ENCODE data around the gene SLC27A5.

Gene SLC27A5

DNA sequence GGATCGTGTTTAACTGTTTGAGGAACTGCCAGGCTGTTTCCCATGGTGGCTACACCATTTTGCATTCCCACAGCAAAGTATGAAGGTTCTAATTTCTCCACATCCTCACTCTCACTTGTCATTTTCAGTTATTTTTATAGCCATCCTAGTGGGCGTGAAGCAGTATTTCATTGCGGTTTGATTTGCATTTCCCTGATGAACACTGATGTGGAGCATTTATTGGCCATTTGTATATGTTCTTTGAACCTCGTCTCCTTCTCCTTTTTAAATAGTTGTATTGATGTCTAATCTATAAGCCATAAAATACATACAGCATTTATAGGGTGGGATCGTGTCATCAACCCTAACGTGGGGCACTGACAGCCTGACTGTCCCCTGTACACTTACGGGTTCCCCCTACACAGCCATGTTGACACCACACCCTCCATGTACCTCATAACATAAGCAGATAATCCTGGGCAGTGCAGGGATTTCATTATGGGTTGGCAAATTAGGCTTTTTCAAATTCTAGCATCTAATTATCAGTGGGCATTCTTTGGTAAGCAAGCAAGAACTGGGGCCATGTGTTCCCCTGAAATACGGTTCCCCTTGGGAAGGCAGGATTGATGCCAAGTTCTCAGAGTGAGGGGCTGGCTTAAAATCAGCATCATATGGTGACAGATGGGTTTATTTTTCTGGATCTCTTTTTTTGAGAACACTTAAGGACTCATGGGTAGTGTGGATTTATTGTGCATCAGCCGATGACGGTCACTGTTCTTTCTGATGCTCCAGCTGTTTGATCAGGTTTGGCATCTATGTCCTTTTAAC, 19.4 kb upstream of the SLC27A5 start:
- H2AFZ ChIP-seq (ENCODE audit: low read depth, low read length), result no peak overlapping the region
- no peak overlapping the region for H2BK12ac ChIP-seq (ENCODE audit: low read length in 2 of 2)
- H2BK120ac ChIP-seq (ENCODE audit: low read depth, low read length), result no peak overlapping the region
- no peak overlapping the region for H3K4ac ChIP-seq (ENCODE audit: low read depth in 1 of 2, low read length in 2 of 2)
- H3K23ac ChIP-seq (ENCODE audit: low read length in 2 of 2), result no peak overlapping the region
- H3K79me1 ChIP-seq (replicated peaks; ENCODE audit: low read length, poor library complexity, severe bottlenecking), result no peaks in the 10 kb centered on the region
- H3K14ac ChIP-seq (ENCODE audit: low read length in 2 of 2), result no peak overlapping the region
- H2AK5ac ChIP-seq (ENCODE audit: low read length, severe bottlenecking), result no peak overlapping the region
- no peaks in the 10 kb centered on the region for H3K36me3 ChIP-seq (ENCODE audit: control insufficient read depth in 1 of 2, insufficient read depth in 2 of 2, low read depth in 1 of 2, low read length in 2 of 2)
- H3K9ac ChIP-seq (ENCODE audit: low read length), result no peak overlapping the region
- H3K9me3 ChIP-seq (ENCODE audit: control insufficient read depth, low read length), result no peaks in the 10 kb centered on the region
- H2BK15ac ChIP-seq (ENCODE audit: low read depth, poor library complexity, severe bottlenecking), result no peak overlapping the region
- no peak overlapping the region for H3K4me2 ChIP-seq (ENCODE audit: low read length, poor library complexity, severe bottlenecking)
- no peak for DNase-seq
- H3K4me3 ChIP-seq (ENCODE audit: insufficient read depth in 1 of 2, low read depth in 1 of 2, low read length in 2 of 2), result no peak overlapping the region
- no peaks in the 10 kb centered on the region for H3K4me1 ChIP-seq (ENCODE audit: control insufficient read depth, insufficient read depth, low read depth, low read length)
- no peak overlapping the region for H3K18ac ChIP-seq (ENCODE audit: low read depth in 1 of 2, low read length in 2 of 2)
- H3K27ac ChIP-seq (ENCODE audit: low read length, poor library complexity, severe bottlenecking), result no peak overlapping the region
- H4K91ac ChIP-seq (ENCODE audit: low read length), result no peak overlapping the region
- H4K8ac ChIP-seq (ENCODE audit: low read length), result no peak overlapping the region
- WGBS, result 85% methylated on average over 7 of the region's 10 CpGs
- H3K27me3 ChIP-seq (ENCODE audit: control insufficient read depth in 1 of 2, insufficient read depth in 1 of 2, low read length in 2 of 2), result peaks cover 13 to 34% of the 10 kb centered on the region in 2 experiments
- H2BK5ac ChIP-seq (ENCODE audit: low read depth, low read length, poor library complexity, severe bottlenecking), result no peak overlapping the region

DNA sequence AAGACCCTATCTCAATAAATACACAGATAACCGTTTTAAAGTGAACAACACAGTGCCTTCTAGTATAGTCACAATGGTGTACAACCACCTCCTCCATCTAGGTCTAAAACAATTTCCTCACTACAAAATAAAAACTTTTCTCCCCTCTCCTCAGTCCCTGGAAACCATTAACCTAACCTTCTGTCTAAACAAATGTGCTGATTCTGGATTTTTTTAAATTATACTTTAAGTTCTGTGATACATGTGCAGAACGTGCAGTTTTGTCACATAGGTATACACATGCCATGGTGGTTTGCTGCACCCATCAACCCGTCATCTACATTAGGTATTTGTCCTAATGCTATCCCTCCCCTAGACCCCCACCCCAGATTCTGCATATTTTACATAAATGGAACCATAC, 17.6 kb upstream of the SLC27A5 start:
- Histone ChIP-seq H2BK120ac (ENCODE audit: low read depth, low read length) (no peak overlapping the region), H3K36me3 (ENCODE audit: control insufficient read depth in 1 of 2, insufficient read depth in 2 of 2, low read depth in 1 of 2, low read length in 2 of 2) (no peaks in the 10 kb centered on the region), H2AK5ac (ENCODE audit: low read length, severe bottlenecking) (no peak overlapping the region), H4K8ac (ENCODE audit: low read length) (no peak overlapping the region), H2BK12ac (ENCODE audit: low read length in 2 of 2) (no peak overlapping the region), H2BK15ac (ENCODE audit: low read depth, poor library complexity, severe bottlenecking) (no peak overlapping the region), H3K27ac (ENCODE audit: low read length, poor library complexity, severe bottlenecking) (no peak overlapping the region), H3K9ac (ENCODE audit: low read length) (no peak overlapping the region), H3K4me2 (ENCODE audit: low read length, poor library complexity, severe bottlenecking) (no peak overlapping the region), H3K27me3 (ENCODE audit: control insufficient read depth in 1 of 2, insufficient read depth in 1 of 2, low read length in 2 of 2) (peaks cover 13 to 28% of the 10 kb centered on the region in 2 experiments), H3K4ac (ENCODE audit: low read depth in 1 of 2, low read length in 2 of 2) (no peak overlapping the region), H3K4me3 (ENCODE audit: insufficient read depth in 1 of 2, low read depth in 1 of 2, low read length in 2 of 2) (no peak overlapping the region), H2AFZ (ENCODE audit: low read depth, low read length) (no peak overlapping the region), H3K79me1 (replicated peaks; ENCODE audit: low read length, poor library complexity, severe bottlenecking) (no peaks in the 10 kb centered on the region), H3K18ac (ENCODE audit: low read depth in 1 of 2, low read length in 2 of 2) (no peak overlapping the region), H3K4me1 (ENCODE audit: control insufficient read depth, insufficient read depth, low read depth, low read length) (no peaks in the 10 kb centered on the region), H3K23ac (ENCODE audit: low read length in 2 of 2) (no peak overlapping the region), H3K14ac (ENCODE audit: low read length in 2 of 2) (no peak overlapping the region), H3K9me3 (ENCODE audit: control insufficient read depth, low read length) (no peaks in the 10 kb centered on the region), H4K91ac (ENCODE audit: low read length) (no peak overlapping the region), H2BK5ac (ENCODE audit: low read depth, low read length, poor library complexity, severe bottlenecking) (no peak overlapping the region)
- no peak for DNase-seq
- 85% methylated on average over 3 of the region's 3 CpGs for WGBS

DNA sequence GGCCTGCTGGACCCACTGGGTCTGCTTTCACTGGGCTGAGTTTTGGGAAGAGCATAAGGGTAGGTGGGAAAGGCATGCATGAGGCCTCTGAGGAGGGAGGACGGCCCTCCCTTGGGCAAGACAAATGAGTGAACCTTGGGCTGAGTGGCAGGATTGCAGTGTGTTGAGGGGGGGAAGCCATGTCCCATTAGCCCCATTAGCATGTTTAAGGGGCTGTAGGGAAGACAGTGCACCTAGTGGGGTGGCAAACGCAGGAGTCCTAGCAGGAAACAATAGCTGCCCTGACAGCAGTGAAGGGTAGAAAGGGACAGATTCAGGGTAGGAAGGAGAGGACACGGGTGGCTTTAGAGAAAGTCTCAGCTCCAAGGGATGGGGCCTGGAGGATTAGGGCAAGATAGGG, 10.9 kb upstream of the SLC27A5 start:
- Histone ChIP-seq H3K4ac (ENCODE audit: low read depth in 1 of 2, low read length in 2 of 2) (no peak overlapping the region), H3K18ac (ENCODE audit: low read depth in 1 of 2, low read length in 2 of 2) (no peak overlapping the region), H3K4me1 (ENCODE audit: control insufficient read depth, insufficient read depth, low read depth, low read length) (peaks cover 12% of the 10 kb centered on the region), H2AK5ac (ENCODE audit: low read length, severe bottlenecking) (no peak overlapping the region), H3K4me2 (ENCODE audit: low read length, poor library complexity, severe bottlenecking) (no peak overlapping the region), H3K36me3 (ENCODE audit: control insufficient read depth in 1 of 2, insufficient read depth in 2 of 2, low read depth in 1 of 2, low read length in 2 of 2) (no peaks in the 10 kb centered on the region), H2BK120ac (ENCODE audit: low read depth, low read length) (no peak overlapping the region), H3K4me3 (ENCODE audit: insufficient read depth in 1 of 2, low read depth in 1 of 2, low read length in 2 of 2) (no peak overlapping the region), H3K14ac (ENCODE audit: low read length in 2 of 2) (no peak overlapping the region), H2BK15ac (ENCODE audit: low read depth, poor library complexity, severe bottlenecking) (no peak overlapping the region), H3K79me1 (replicated peaks; ENCODE audit: low read length, poor library complexity, severe bottlenecking) (peaks cover 3% of the 10 kb centered on the region), H4K8ac (ENCODE audit: low read length) (no peak overlapping the region), H4K91ac (ENCODE audit: low read length) (no peak overlapping the region), H2BK5ac (ENCODE audit: low read depth, low read length, poor library complexity, severe bottlenecking) (no peak overlapping the region), H2AFZ (ENCODE audit: low read depth, low read length) (no peak overlapping the region), H3K27ac (ENCODE audit: low read length, poor library complexity, severe bottlenecking) (no peak overlapping the region), H2BK12ac (ENCODE audit: low read length in 2 of 2) (no peak overlapping the region), H3K27me3 (ENCODE audit: control insufficient read depth in 1 of 2, insufficient read depth in 1 of 2, low read length in 2 of 2) (no peaks in the 10 kb centered on the region), H3K9ac (ENCODE audit: low read length) (no peak overlapping the region), H3K9me3 (ENCODE audit: control insufficient read depth, low read length) (no peaks in the 10 kb centered on the region), H3K23ac (ENCODE audit: low read length in 2 of 2) (no peak overlapping the region)
- 67% methylated on average over 3 of the region's 3 CpGs for WGBS
- DNase-seq, result no peak

DNA sequence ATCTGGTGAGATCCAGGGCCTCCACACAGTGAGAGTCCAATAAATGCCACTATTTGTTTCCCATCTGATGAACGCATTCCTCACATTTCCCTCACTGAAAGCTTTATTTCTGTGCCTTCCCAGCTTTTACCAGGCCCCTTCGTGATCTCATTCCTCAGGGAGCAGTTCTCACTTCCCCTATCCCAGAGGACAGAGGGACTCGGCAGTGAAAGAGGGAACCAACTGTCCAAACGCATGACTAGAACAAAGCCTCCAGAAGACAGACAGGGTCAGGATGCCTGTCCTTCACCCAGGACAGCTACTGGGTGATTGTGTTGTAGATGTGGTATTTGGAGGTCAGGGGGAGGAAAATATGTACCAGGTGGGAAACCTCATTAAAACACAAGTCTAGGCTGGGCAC, 9.9 kb upstream of the SLC27A5 start:
- H3K4me1 ChIP-seq (ENCODE audit: control insufficient read depth, insufficient read depth, low read depth, low read length), result peaks cover 17% of the 10 kb centered on the region
- H3K23ac ChIP-seq (ENCODE audit: low read length in 2 of 2), result no peak overlapping the region
- H3K4me2 ChIP-seq (ENCODE audit: low read length, poor library complexity, severe bottlenecking), result no peak overlapping the region
- no peak overlapping the region for H4K91ac ChIP-seq (ENCODE audit: low read length)
- H2BK12ac ChIP-seq (ENCODE audit: low read length in 2 of 2), result no peak overlapping the region
- H2AK5ac ChIP-seq (ENCODE audit: low read length, severe bottlenecking), result no peak overlapping the region
- no peak overlapping the region for H3K4me3 ChIP-seq (ENCODE audit: insufficient read depth in 1 of 2, low read depth in 1 of 2, low read length in 2 of 2)
- peaks cover 8 to 9% of the 10 kb centered on the region in 2 experiments for H3K36me3 ChIP-seq (ENCODE audit: control insufficient read depth in 1 of 2, insufficient read depth in 2 of 2, low read depth in 1 of 2, low read length in 2 of 2)
- H4K8ac ChIP-seq (ENCODE audit: low read length), result no peak overlapping the region
- 87% methylated on average over 4 of the region's 4 CpGs for WGBS
- H3K9ac ChIP-seq (ENCODE audit: low read length), result no peak overlapping the region
- no peaks in the 10 kb centered on the region for H3K27me3 ChIP-seq (ENCODE audit: control insufficient read depth in 1 of 2, insufficient read depth in 1 of 2, low read length in 2 of 2)
- H3K27ac ChIP-seq (ENCODE audit: low read length, poor library complexity, severe bottlenecking), result no peak overlapping the region
- H3K4ac ChIP-seq (ENCODE audit: low read depth in 1 of 2, low read length in 2 of 2), result no peak overlapping the region
- H3K9me3 ChIP-seq (ENCODE audit: control insufficient read depth, low read length), result no peaks in the 10 kb centered on the region
- H3K18ac ChIP-seq (ENCODE audit: low read depth in 1 of 2, low read length in 2 of 2), result no peak overlapping the region
- H3K14ac ChIP-seq (ENCODE audit: low read length in 2 of 2), result no peak overlapping the region
- no peak for DNase-seq
- H2BK15ac ChIP-seq (ENCODE audit: low read depth, poor library complexity, severe bottlenecking), result no peak overlapping the region
- H2AFZ ChIP-seq (ENCODE audit: low read depth, low read length), result no peak overlapping the region
- H2BK5ac ChIP-seq (ENCODE audit: low read depth, low read length, poor library complexity, severe bottlenecking), result no peak overlapping the region
- H2BK120ac ChIP-seq (ENCODE audit: low read depth, low read length), result no peak overlapping the region
- peaks cover 5% of the 10 kb centered on the region for H3K79me1 ChIP-seq (replicated peaks; ENCODE audit: low read length, poor library complexity, severe bottlenecking)
